HepG2 (cell line): ENCODE results near the gene TNFAIP2.

Experiments
- BRCA1 ChIP-seq: sonication (generic); formaldehyde crosslinking; IDR thresholded peaks from 2 replicates; pipeline ENCODE4 v1.4.0; 2020; ENCODE audit warnings: missing genetic modification reagents
- GLI4 ChIP-seq: sonication (generic); formaldehyde crosslinking; IDR thresholded peaks from 2 replicates; pipeline ENCODE4 v1.5.1; 2020; ENCODE audit warnings: missing genetic modification reagents, mild to moderate bottlenecking, moderate library complexity, borderline replicate concordance
- HNF4A ChIP-seq: sonication (generic); formaldehyde crosslinking; IDR thresholded peaks from 2 replicates; pipeline ENCODE4 v1.4.0; 2020; ENCODE audit warnings: missing genetic modification reagents
- MIER3 ChIP-seq: IDR thresholded peaks from 2 replicates; pipeline ENCODE4 v1.6.1; 2016; ENCODE audit warnings: missing compliant biosample characterization, borderline replicate concordance
- PRPF4 ChIP-seq: fragments of 200-400 bp; formaldehyde crosslinking; IDR thresholded peaks from 2 replicates; pipeline ENCODE4 v1.6.1; 2016; ENCODE audit warnings: low read length, low read depth; ENCODE audit not compliant: poor library complexity, severe bottlenecking
- ZNF296 ChIP-seq: sonication (generic); formaldehyde crosslinking; conservative IDR thresholded peaks from 2 replicates; pipeline ENCODE4 v1.5.0; 2020; ENCODE audit warnings: mild to moderate bottlenecking, missing genetic modification reagents
- ZNF83 ChIP-seq: sonication (generic); formaldehyde crosslinking; IDR thresholded peaks from 2 replicates; pipeline ENCODE4 v1.4.0; 2020; ENCODE audit warnings: missing genetic modification reagents, mild to moderate bottlenecking, borderline replicate concordance
- TF ChIP-seq, protein P1 (sequence below): IDR thresholded peaks from 2 replicates; pipeline ENCODE4 v1.6.1; 2016; ENCODE audit warnings: mild to moderate bottlenecking
- TF ChIP-seq, protein P2 (sequence below): sonication (generic); formaldehyde crosslinking; IDR thresholded peaks from 2 replicates; pipeline ENCODE4 v1.5.0; 2020; ENCODE audit warnings: mild to moderate bottlenecking, missing genetic modification reagents, moderate library complexity

DNA sequence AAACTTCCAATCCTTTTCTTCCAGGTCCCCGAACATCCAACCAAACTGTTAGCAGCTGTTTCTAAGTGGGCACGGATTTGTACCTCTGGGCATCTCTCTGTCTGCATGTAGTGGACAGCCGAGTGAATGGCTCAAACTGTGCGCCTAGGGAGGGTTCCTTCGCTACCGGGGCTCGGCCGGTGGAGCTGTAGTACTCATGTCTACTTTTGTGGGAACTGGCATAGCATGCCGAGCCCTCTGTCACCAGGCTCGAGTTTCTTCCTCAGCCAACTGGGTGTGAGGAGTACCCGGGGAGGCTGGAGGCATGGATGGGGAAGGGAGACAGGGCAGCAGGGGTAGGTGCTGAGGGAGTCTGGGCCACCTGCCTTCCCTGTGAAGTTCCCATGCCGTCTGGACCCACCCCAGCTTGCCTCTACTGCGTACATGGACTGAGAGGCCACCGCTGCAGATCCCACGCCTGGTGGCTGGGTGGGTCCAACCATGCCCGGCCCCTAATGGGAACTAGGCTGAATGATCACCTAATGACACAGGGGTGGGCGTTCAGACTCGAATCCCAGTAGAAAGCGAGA is 23.0 kb downstream of the TNFAIP2 start:
- no peak for TF ChIP-seq PRPF4
- no peak for TF ChIP-seq GLI4
- TF ChIP-seq ZNF296 (CRISPR knock-in tag): no peak
- no peak for TF ChIP-seq MIER3 (CRISPR knock-in tag)
- TF ChIP-seq ZNF83: no peak
- no peak for TF ChIP-seq BRCA1
- TF ChIP-seq HNF4A (CRISPR knock-in tag): no peak
- TF ChIP-seq, protein P1, sequence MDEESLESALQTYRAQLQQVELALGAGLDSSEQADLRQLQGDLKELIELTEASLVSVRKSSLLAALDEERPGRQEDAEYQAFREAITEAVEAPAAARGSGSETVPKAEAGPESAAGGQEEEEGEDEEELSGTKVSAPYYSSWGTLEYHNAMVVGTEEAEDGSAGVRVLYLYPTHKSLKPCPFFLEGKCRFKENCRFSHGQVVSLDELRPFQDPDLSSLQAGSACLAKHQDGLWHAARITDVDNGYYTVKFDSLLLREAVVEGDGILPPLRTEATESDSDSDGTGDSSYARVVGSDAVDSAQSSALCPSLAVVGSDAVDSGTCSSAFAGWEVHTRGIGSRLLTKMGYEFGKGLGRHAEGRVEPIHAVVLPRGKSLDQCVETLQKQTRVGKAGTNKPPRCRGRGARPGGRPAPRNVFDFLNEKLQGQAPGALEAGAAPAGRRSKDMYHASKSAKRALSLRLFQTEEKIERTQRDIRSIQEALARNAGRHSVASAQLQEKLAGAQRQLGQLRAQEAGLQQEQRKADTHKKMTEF (CRISPR knock-in tag): no peak
- TF ChIP-seq, protein P2, sequence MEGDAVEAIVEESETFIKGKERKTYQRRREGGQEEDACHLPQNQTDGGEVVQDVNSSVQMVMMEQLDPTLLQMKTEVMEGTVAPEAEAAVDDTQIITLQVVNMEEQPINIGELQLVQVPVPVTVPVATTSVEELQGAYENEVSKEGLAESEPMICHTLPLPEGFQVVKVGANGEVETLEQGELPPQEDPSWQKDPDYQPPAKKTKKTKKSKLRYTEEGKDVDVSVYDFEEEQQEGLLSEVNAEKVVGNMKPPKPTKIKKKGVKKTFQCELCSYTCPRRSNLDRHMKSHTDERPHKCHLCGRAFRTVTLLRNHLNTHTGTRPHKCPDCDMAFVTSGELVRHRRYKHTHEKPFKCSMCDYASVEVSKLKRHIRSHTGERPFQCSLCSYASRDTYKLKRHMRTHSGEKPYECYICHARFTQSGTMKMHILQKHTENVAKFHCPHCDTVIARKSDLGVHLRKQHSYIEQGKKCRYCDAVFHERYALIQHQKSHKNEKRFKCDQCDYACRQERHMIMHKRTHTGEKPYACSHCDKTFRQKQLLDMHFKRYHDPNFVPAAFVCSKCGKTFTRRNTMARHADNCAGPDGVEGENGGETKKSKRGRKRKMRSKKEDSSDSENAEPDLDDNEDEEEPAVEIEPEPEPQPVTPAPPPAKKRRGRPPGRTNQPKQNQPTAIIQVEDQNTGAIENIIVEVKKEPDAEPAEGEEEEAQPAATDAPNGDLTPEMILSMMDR (CRISPR knock-in tag): no peak
